Mucosa of rectum (tissue), 2 donors: ENCODE measurements around the gene AP1S3.
A peak's percentile ranks its signal among the peaks of the same experiment; 100 is the strongest.

ENCODE experiments used
- H3K27ac ChIP-seq, 2 donors: one replicate each; pipeline ENCODE4 v1.7.0; 2013; ENCODE audit warnings: inconsistent platforms in 2 of 2, low read depth in 2 of 2, low read length in 2 of 2
- H3K27me3 ChIP-seq, 2 donors: one replicate each; pipeline ENCODE4 v1.7.0; 2013; ENCODE audit warnings: low read length in 2 of 2; ENCODE audit not compliant: control insufficient read depth in 2 of 2, insufficient read depth in 2 of 2
- H3K36me3 ChIP-seq, 2 donors: one replicate each; pipeline ENCODE4 v1.7.0; 2013; ENCODE audit warnings: low read length in 2 of 2; ENCODE audit not compliant: control insufficient read depth in 2 of 2, insufficient read depth in 2 of 2
- H3K4me1 ChIP-seq, 2 donors: one replicate each; pipeline ENCODE4 v1.7.0; 2013; ENCODE audit warnings: low read length in 2 of 2, mild to moderate bottlenecking in 1 of 2; ENCODE audit not compliant: control insufficient read depth in 2 of 2, insufficient read depth in 2 of 2
- H3K4me3 ChIP-seq, 2 donors: one replicate each; pipeline ENCODE4 v1.7.0; 2013; ENCODE audit warnings: low read length in 2 of 2
- H3K9ac ChIP-seq, 2 donors: one replicate each; pipeline ENCODE4 v1.7.0; 2013; ENCODE audit warnings: low read length in 2 of 2, low read depth in 1 of 2, mild to moderate bottlenecking in 1 of 2
- H3K9me3 ChIP-seq, 2 donors: one replicate each; pipeline ENCODE4 v1.7.0; 2013; ENCODE audit warnings: low read length in 2 of 2; ENCODE audit not compliant: control insufficient read depth in 2 of 2
- donor health status: healthy.
- donor health status: Normal muscosa, but diverticular disease.

The AP1S3 gene

GRCh38 chr2:223870840-223871611 is 33.6 kb upstream of the AP1S3 start:
- Histone ChIP-seq H3K4me3 (no peak overlapping the region), H3K36me3 (peaks cover 11 to 19% of the 10 kb centered on the region in 2 donors), H3K27ac (no peak overlapping the region), H3K4me1 (no peaks in the 10 kb centered on the region), H3K9ac (no peak overlapping the region), H3K27me3 (no peaks in the 10 kb centered on the region), H3K9me3 (peaks cover 0 to 2% of the 10 kb centered on the region in 2 donors)

- Histone ChIP-seq H3K9ac (no peak overlapping the region), H3K9me3 (no peaks in the 10 kb centered on the region)
These were observed 30.6 kb upstream of the AP1S3 start for GRCh38 chr2:223868005-223868404.

GRCh38 chr2:223865907-223866508 is 28.6 kb upstream of the AP1S3 start:
- Histone ChIP-seq H3K4me1 (peaks cover 2 to 5% of the 10 kb centered on the region in 2 donors), H3K27me3 (no peaks in the 10 kb centered on the region), H3K4me3 (no peak overlapping the region), H3K36me3 (peaks cover 0 to 4% of the 10 kb centered on the region in 2 donors), H3K9ac (peak overlapping the region in 1 of 2 donors; percentile 17), H3K9me3 (no peaks in the 10 kb centered on the region), H3K27ac (no peak overlapping the region)

More at GRCh38 chr2:223868005-223868404, 30.6 kb upstream of the AP1S3 start:
- Histone ChIP-seq H3K4me1 (no peaks in the 10 kb centered on the region), H3K36me3 (peaks cover 0 to 8% of the 10 kb centered on the region in 2 donors), H3K27ac (peak overlapping the region in 1 of 2 donors; percentile 16), H3K27me3 (no peaks in the 10 kb centered on the region), H3K4me3 (no peak overlapping the region)

GRCh38 chr2:223865124-223865523 is 27.7 kb upstream of the AP1S3 start:
- peaks cover 10 to 11% of the 10 kb centered on the region in 2 donors for H3K4me1 ChIP-seq
- no peak overlapping the region for H3K9ac ChIP-seq
- no peak overlapping the region for H3K27ac ChIP-seq
- H3K36me3 ChIP-seq, result peaks cover 0 to 4% of the 10 kb centered on the region in 2 donors
- no peak overlapping the region for H3K4me3 ChIP-seq
- H3K9me3 ChIP-seq, result no peaks in the 10 kb centered on the region
- H3K27me3 ChIP-seq, result no peaks in the 10 kb centered on the region

GRCh38 chr2:223863491-223863890 is 26.1 kb upstream of the AP1S3 start:
- H3K4me1 ChIP-seq, result peaks cover 11 to 12% of the 10 kb centered on the region in 2 donors
- no peak overlapping the region for H3K9ac ChIP-seq
- H3K27me3 ChIP-seq, result no peaks in the 10 kb centered on the region
- no peak overlapping the region for H3K4me3 ChIP-seq
- H3K27ac ChIP-seq, result no peak overlapping the region
- H3K9me3 ChIP-seq, result no peaks in the 10 kb centered on the region
- peaks cover 0 to 4% of the 10 kb centered on the region in 2 donors for H3K36me3 ChIP-seq

- Histone ChIP-seq H3K9me3 (no peaks in the 10 kb centered on the region), H3K4me1 (peaks cover 11 to 12% of the 10 kb centered on the region in 2 donors), H3K27ac (peak overlapping the region; percentile 48 to 76), H3K9ac (no peak overlapping the region), H3K36me3 (no peaks in the 10 kb centered on the region), H3K4me3 (peak overlapping the region; percentile 7 to 13), H3K27me3 (no peaks in the 10 kb centered on the region)
These were observed 23.7 kb upstream of the AP1S3 start for GRCh38 chr2:223860809-223861738.

- no peak overlapping the region for H3K27ac ChIP-seq
- H3K4me1 ChIP-seq, result peaks cover 11 to 12% of the 10 kb centered on the region in 2 donors
- H3K9me3 ChIP-seq, result no peaks in the 10 kb centered on the region
- H3K36me3 ChIP-seq, result peaks cover 0 to 9% of the 10 kb centered on the region in 2 donors
- H3K4me3 ChIP-seq, result no peak overlapping the region
- no peaks in the 10 kb centered on the region for H3K27me3 ChIP-seq
- no peak overlapping the region for H3K9ac ChIP-seq
These were observed 21.7 kb upstream of the AP1S3 start for GRCh38 chr2:223859070-223859469.

GRCh38 chr2:223856584-223856983 is 19.2 kb upstream of the AP1S3 start:
- Histone ChIP-seq H3K27me3 (no peaks in the 10 kb centered on the region), H3K9me3 (no peaks in the 10 kb centered on the region), H3K9ac (no peak overlapping the region), H3K4me1 (peaks cover 9 to 12% of the 10 kb centered on the region in 2 donors), H3K27ac (no peak overlapping the region), H3K36me3 (peaks cover 0 to 9% of the 10 kb centered on the region in 2 donors), H3K4me3 (no peak overlapping the region)

- Histone ChIP-seq H3K36me3 (peaks cover 0 to 9% of the 10 kb centered on the region in 2 donors), H3K27ac (no peak overlapping the region), H3K4me1 (peaks cover 6 to 10% of the 10 kb centered on the region in 2 donors), H3K4me3 (no peak overlapping the region), H3K9me3 (no peaks in the 10 kb centered on the region), H3K27me3 (no peaks in the 10 kb centered on the region), H3K9ac (no peak overlapping the region)
These were observed 18.6 kb upstream of the AP1S3 start for GRCh38 chr2:223856021-223856420.
